ENCODE data around the gene PIK3R5.

- TF ChIP-seq CTCF (IDR thresholded peaks at IDR 0.05 in 2 of 3, conservative IDR thresholded peaks at IDR 0.05 in 1 of 3; ENCODE audit: borderline replicate concordance in 1 of 3, insufficient read depth in 1 of 3, low read depth in 2 of 3, low read length in 2 of 3): no peak
- no peak for TF ChIP-seq TCF7L2 (IDR thresholded peaks at IDR 0.05; ENCODE audit: borderline replicate concordance, extremely low read depth, insufficient read depth, insufficient read length)
- no peak for TF ChIP-seq RAD21 (IDR thresholded peaks at IDR 0.05; ENCODE audit: low read depth)
- no peak for TF ChIP-seq ZNF274 (IDR thresholded peaks at IDR 0.05; ENCODE audit: low read depth, low read length)
- no peak for TF ChIP-seq ATF3 (IDR thresholded peaks at IDR 0.05)
- no peak for TF ChIP-seq ZBTB33 (IDR thresholded peaks at IDR 0.05; ENCODE audit: extremely low read depth, insufficient replicate concordance, low read length)
- no peak for TF ChIP-seq EZH2phosphoT487 (IDR thresholded peaks at IDR 0.05; ENCODE audit: borderline replicate concordance)
- no peak for TF ChIP-seq POLR2AphosphoS5 (IDR thresholded peaks at IDR 0.05; ENCODE audit: low read depth, low read length)
- no peak for TF ChIP-seq SIN3A (IDR thresholded peaks at IDR 0.05; ENCODE audit: low read depth)
- no peak for TF ChIP-seq YY1 (IDR thresholded peaks at IDR 0.05; ENCODE audit: extremely low read depth, insufficient replicate concordance, low read depth, low read length)
These were observed 34.9 kb downstream of the PIK3R5 start for GRCh38 chr17:8930649-8931048.

All from HCT116 (cell line).